WERI-Rb-1 (cell line): ENCODE results near the gene PARVA.

Experiments
- DNase-seq: peaks from one replicate; pipeline ENCODE4 v3.0.0-alpha.2; 2020
- H3K27ac ChIP-seq: fragments of 250-450 bp; sonication (Bioruptor Pico); 2 replicates; pipeline ENCODE4 v1.5.1; 2020; ENCODE audit warnings: mild to moderate bottlenecking, moderate library complexity
- H3K27me3 ChIP-seq: fragments of 250-450 bp; sonication (Bioruptor Pico); 2 replicates; pipeline ENCODE4 v1.5.1; 2021; ENCODE audit warnings: mild to moderate bottlenecking, low read depth, moderate library complexity; ENCODE audit not compliant: insufficient read depth, severe bottlenecking
- H3K36me3 ChIP-seq: fragments of 250-450 bp; sonication (Bioruptor Pico); 2 replicates; pipeline ENCODE4 v1.5.1; 2020; ENCODE audit warnings: mild to moderate bottlenecking, moderate library complexity
- H3K4me3 ChIP-seq: 2 replicates; pipeline ENCODE4 v1.5.1; 2011; ENCODE audit warnings: low read depth, mild to moderate bottlenecking, control low read depth, low read length
- H3K9me3 ChIP-seq: fragments of 250-450 bp; sonication (Bioruptor Pico); 2 replicates; pipeline ENCODE4 v1.5.1; 2021; ENCODE audit warnings: mild to moderate bottlenecking, moderate library complexity; ENCODE audit not compliant: severe bottlenecking
- TF ChIP-seq, protein P1 (sequence below): IDR thresholded peaks from 2 replicates; pipeline ENCODE4 v1.5.1; 2011; ENCODE audit warnings: low read depth, mild to moderate bottlenecking, control low read depth, inconsistent platforms, low read length

The PARVA gene

DNA sequence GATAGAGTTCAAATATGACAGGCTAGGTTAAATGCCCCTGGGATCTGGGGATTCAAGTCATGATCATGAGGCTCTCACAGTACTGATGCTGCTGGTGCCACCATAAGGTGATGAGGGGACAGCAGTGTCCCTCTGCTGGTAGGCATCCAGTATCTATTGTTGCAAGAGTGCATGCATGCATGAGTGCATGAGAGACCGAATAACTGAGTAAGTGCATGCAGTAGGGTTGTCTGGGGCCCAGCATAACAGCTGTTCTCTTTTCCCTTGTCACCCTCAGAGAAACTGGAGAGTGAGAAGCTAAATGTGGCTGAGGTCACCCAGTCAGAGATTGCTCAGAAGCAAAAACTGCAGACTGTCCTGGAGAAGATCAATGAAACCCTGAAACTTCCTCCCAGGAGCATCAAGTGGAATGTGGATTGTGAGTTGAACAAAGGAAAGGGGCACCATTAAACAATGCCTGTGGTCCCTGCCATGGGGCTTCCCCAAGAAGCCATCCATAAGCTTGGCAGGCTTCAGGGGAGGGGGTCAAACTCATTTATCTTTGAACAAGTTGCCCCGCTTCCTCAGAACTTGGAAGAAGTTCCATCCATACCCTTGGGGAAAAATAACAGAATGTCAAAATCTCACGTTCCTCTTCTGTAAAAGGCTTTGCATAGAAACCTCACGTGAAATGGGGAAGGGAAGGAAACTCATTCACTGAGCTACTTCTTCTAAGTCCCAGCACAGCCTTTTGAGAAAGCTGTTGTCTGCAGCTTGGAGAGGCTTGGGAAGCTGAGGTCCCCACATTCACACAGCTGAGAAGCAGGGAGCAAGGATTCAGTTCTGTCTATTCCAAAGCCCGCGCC lies 119.0 kb downstream of the PARVA start:
- DNase-seq: no peak
- no peak overlapping the region for H3K27ac ChIP-seq
- H3K4me3 ChIP-seq: no peak overlapping the region
- H3K9me3 ChIP-seq: no peaks in the 10 kb centered on the region
- H3K36me3 ChIP-seq: no peaks in the 10 kb centered on the region
- H3K27me3 ChIP-seq: no peaks in the 10 kb centered on the region
- TF ChIP-seq, protein P1, sequence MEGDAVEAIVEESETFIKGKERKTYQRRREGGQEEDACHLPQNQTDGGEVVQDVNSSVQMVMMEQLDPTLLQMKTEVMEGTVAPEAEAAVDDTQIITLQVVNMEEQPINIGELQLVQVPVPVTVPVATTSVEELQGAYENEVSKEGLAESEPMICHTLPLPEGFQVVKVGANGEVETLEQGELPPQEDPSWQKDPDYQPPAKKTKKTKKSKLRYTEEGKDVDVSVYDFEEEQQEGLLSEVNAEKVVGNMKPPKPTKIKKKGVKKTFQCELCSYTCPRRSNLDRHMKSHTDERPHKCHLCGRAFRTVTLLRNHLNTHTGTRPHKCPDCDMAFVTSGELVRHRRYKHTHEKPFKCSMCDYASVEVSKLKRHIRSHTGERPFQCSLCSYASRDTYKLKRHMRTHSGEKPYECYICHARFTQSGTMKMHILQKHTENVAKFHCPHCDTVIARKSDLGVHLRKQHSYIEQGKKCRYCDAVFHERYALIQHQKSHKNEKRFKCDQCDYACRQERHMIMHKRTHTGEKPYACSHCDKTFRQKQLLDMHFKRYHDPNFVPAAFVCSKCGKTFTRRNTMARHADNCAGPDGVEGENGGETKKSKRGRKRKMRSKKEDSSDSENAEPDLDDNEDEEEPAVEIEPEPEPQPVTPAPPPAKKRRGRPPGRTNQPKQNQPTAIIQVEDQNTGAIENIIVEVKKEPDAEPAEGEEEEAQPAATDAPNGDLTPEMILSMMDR: peak; percentile 52

DNA sequence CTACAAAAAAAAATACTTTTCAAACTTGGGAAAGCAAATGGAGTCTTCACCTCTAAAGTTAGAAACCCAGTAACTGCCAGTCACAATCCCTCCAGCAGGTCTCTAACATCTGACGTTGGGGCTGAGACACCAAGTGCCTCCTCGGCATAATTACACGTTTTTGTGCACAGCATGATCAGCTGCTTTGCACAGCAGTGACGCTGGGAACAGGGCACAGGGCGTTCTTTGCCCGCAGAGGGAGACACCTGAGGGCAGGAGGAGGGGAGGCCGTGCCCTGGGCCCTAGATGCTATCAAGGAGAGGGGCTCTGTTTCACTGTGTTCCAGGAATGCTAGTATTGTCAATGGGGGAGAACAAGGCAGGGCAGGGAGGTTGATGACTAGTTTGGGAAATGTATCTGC lies 120.1 kb downstream of the PARVA start:
- Histone ChIP-seq H3K4me3 (no peak overlapping the region), H3K9me3 (no peaks in the 10 kb centered on the region), H3K36me3 (no peaks in the 10 kb centered on the region), H3K27ac (no peak overlapping the region), H3K27me3 (no peaks in the 10 kb centered on the region)
- TF ChIP-seq, protein P1: no peak
- DNase-seq: no peak

DNA sequence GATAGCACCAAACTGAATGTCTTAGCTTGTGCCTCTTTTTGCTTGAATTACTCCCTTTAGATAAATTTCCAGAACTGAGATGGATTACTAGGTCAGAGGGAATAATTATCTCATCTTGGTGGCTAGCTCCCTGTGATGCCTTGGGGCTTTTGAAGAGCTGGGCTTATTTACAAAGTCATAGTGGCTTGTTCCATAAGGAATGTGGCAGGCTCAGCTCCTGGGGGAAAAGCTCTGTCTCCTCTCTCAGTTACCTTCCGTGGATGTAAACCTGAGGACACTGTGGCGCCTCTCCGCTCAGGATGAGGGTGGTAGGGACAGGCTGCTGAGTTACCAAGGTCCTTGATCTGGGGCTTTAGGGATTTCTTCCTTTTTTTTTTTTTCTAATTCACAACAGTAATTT lies 121.7 kb downstream of the PARVA start:
- no peak overlapping the region for H3K4me3 ChIP-seq
- H3K27ac ChIP-seq: no peak overlapping the region
- no peak for DNase-seq
- TF ChIP-seq, protein P1: no peak
- no peaks in the 10 kb centered on the region for H3K27me3 ChIP-seq
- no peaks in the 10 kb centered on the region for H3K36me3 ChIP-seq
- no peaks in the 10 kb centered on the region for H3K9me3 ChIP-seq

DNA sequence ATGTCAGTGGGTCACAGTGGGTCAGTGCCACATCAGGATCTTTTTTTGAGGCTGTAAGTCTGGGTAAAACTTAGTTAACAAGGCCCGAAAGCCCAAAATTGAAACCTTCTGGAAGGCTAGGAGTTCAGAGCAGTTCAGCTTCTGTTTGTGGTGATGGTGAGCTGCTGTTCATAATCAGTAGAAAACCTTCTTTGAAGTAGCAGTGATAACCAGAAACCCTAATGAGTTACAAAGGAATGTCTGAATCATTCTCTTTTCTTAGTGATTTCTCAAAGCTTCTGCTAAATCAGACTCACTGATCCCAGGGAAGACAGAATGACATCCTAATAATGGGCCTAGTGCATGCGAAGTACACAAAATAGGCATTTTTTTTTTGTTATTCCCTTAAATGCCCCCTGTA lies 124.7 kb downstream of the PARVA start:
- TF ChIP-seq, protein P1: no peak
- Histone ChIP-seq H3K9me3 (no peaks in the 10 kb centered on the region), H3K27me3 (no peaks in the 10 kb centered on the region), H3K4me3 (no peak overlapping the region), H3K36me3 (no peaks in the 10 kb centered on the region), H3K27ac (no peak overlapping the region)
- no peak for DNase-seq

DNA sequence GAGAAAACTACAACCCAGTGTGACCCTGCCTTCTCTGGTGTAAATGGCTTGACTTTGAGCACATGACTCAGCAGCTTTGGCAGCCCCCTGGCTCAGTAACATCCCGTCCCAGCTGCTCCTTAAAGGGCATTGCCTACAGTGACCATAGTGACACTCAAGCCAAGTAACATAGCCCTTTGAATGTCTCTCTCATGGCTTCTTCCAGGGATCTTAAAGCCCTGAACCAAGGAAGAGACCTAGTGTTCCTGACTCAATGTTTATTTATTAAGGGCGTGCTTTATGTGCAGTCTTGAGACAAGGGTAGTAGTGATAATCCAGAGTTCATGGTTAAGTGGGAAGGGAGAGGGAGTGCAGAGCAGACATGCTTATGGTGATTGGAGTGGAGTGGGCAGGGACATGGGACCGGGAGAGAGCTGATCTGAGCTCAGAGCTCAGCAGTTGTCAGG lies 125.7 kb downstream of the PARVA start:
- TF ChIP-seq, protein P1: no peak
- H3K9me3 ChIP-seq: no peaks in the 10 kb centered on the region
- H3K36me3 ChIP-seq: no peaks in the 10 kb centered on the region
- DNase-seq: no peak
- H3K27me3 ChIP-seq: no peaks in the 10 kb centered on the region
- H3K4me3 ChIP-seq: no peak overlapping the region
- H3K27ac ChIP-seq: no peak overlapping the region

DNA sequence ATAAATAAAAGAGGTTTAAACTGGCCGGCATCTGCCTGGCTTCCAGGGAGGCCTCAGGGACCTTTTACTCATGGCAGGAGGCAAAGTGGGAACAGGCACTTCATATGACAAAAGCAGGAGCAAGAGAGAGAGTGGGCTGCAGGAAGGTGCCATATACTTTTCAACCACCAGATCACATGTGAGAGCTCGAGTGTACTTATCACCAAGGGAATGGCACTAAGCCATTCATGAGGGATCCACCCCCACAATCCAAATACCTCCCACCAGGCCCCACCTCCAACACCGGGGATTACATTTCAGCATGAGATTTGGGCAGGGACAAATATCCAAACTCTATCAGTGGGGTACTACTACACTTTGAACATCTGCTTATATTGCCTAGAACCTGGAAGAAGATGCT lies 126.5 kb downstream of the PARVA start:
- Histone ChIP-seq H3K36me3 (no peaks in the 10 kb centered on the region), H3K27me3 (no peaks in the 10 kb centered on the region), H3K9me3 (no peaks in the 10 kb centered on the region), H3K27ac (no peak overlapping the region), H3K4me3 (no peak overlapping the region)
- DNase-seq: no peak
- TF ChIP-seq, protein P1: no peak
